ENCODE data around the gene EXOSC10. TPM values are rescaled to one million over a fixed set of nuclear protein-coding genes. Genes with fewer than 3 reads are reported as not detected.

The EXOSC10 gene
- total and polyA plus RNA-seq, 2 donors (not counting 3 experiments of a cell fraction or from before 2014, with no cell fraction given), result 74.9 to 103 TPM

- FAIRE-seq (no peak), DNase-seq (ENCODE audit: low read depth, low spot score) (no peak)
- intact Hi-C loops (cut with micrococcal nuclease), result no loop called here
- Histone ChIP-seq H2AFZ (ENCODE audit: low read depth, low read length) (no peak overlapping the region), H3K4me1 (ENCODE audit: control insufficient read depth, extremely low read depth, insufficient read depth, low read length) (no peaks in the 10 kb centered on the region), H3K36me3 (ENCODE audit: control insufficient read depth in 2 of 2, extremely low read depth in 1 of 2, insufficient read depth in 2 of 2, low read length in 2 of 2) (no peaks in the 10 kb centered on the region), H3K79me2 (ENCODE audit: control insufficient read depth, insufficient read depth, low read length) (no peaks in the 10 kb centered on the region), H4K20me1 (replicated peaks; ENCODE audit: control insufficient read depth, extremely low read depth, insufficient read depth, low read length) (no peaks in the 10 kb centered on the region), H3K4me2 (ENCODE audit: insufficient read depth, low read length) (no peak overlapping the region), H3K9me1 (replicated peaks; ENCODE audit: control insufficient read depth, extremely low read depth, insufficient read depth, low read length) (no peaks in the 10 kb centered on the region), H3K27ac (ENCODE audit: insufficient read depth, low read depth, low read length) (no peak overlapping the region), H3K27me3 (ENCODE audit: control insufficient read depth in 2 of 2, insufficient read depth in 2 of 2, low read length in 2 of 2) (no peaks in the 10 kb centered on the region), H3K9me3 (replicated peaks; ENCODE audit: control insufficient read depth, insufficient read depth, low read length) (no peaks in the 10 kb centered on the region), H3K4me3 (replicated peaks in 1 of 3; ENCODE audit: insufficient read depth in 1 of 3, low read depth in 1 of 3, low read length in 3 of 3) (no peak overlapping the region), H3K9ac (replicated peaks; ENCODE audit: extremely low read depth, insufficient read depth, low read length) (no peak overlapping the region)
- ChIA-PET POLR2A (no interaction called here), CTCF (interaction anchor here (0.7 to 8.5 kb wide), 3 partner anchors 8 to 601 kb away, joined by 3 to 77 read pairs (median 4); no protein-coding TSS in a partner anchor)
- no TSS peak for BruUV-seq (replicated peaks)
- TF ChIP-seq JUN (IDR thresholded peaks at IDR 0.05; ENCODE audit: borderline replicate concordance, insufficient read depth, insufficient read length, low read depth) (no peak), POLR2AphosphoS5 (IDR thresholded peaks at IDR 0.05; ENCODE audit: insufficient read depth, low read depth, low read length) (no peak), FOS (IDR thresholded peaks at IDR 0.05; ENCODE audit: borderline replicate concordance, insufficient read depth, low read length) (no peak), EZH2 (IDR thresholded peaks at IDR 0.05; ENCODE audit: borderline replicate concordance, low read depth, low read length, severe bottlenecking) (no peak), MAX (IDR thresholded peaks at IDR 0.05; ENCODE audit: insufficient read depth, insufficient read length) (no peak)
- TF ChIP-seq, protein P1, sequence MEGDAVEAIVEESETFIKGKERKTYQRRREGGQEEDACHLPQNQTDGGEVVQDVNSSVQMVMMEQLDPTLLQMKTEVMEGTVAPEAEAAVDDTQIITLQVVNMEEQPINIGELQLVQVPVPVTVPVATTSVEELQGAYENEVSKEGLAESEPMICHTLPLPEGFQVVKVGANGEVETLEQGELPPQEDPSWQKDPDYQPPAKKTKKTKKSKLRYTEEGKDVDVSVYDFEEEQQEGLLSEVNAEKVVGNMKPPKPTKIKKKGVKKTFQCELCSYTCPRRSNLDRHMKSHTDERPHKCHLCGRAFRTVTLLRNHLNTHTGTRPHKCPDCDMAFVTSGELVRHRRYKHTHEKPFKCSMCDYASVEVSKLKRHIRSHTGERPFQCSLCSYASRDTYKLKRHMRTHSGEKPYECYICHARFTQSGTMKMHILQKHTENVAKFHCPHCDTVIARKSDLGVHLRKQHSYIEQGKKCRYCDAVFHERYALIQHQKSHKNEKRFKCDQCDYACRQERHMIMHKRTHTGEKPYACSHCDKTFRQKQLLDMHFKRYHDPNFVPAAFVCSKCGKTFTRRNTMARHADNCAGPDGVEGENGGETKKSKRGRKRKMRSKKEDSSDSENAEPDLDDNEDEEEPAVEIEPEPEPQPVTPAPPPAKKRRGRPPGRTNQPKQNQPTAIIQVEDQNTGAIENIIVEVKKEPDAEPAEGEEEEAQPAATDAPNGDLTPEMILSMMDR (IDR thresholded peaks at IDR 0.05; ENCODE audit: extremely low read depth in 1 of 2, insufficient read depth in 1 of 2, low read depth in 1 of 2, low read length in 2 of 2), result no peak
- dilution Hi-C loops (cut with MboI; ENCODE audit: extremely low pct_ligation_motif_present, low sequenced_read_pairs), result no loop called here
Measured at GRCh38 chr1:11044849-11045427, 54.7 kb downstream of the EXOSC10 start.
